HFF-Myc (cell line): ENCODE results near the gene NRG2.

Experiments
- DNase-seq: peaks from one replicate; pipeline ENCODE4 v3.0.0-alpha.2; 2011; ENCODE audit warnings: low read depth; ENCODE audit errors: extremely low read depth
- H3K4me3 ChIP-seq: replicated peaks from 2 replicates; pipeline ENCODE4 v1.5.1; 2011; ENCODE audit warnings: low read depth, mild to moderate bottlenecking, control low read depth, low read length
- TF ChIP-seq, protein P1 (sequence below): IDR thresholded peaks from 2 replicates; pipeline ENCODE4 v1.5.1; 2012; ENCODE audit warnings: mild to moderate bottlenecking, low read depth, low read length, control low read depth; ENCODE audit errors: missing control alignments

The NRG2 gene

DNA sequence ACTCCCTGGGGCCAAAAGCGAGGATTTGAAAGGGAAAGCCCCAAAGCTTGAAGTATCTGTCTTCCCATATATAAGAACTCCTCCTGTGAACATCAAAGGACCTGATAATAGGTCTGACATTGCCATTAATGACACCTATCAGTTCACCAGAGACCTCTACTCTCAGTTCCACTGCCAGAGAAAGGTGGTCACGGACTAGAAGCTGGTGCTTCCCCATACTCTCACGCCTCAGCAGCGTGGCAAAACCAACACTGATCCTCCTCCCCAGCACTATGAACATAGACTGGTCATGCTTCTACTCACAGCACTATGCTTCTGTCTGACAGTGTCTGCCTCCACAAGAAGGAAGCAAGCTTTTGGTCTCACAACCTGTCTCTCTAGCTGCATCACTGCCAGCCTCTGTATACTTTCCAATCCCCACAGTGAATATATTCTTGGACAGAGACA is 37.9 kb downstream of the NRG2 start:
- TF ChIP-seq, protein P1, sequence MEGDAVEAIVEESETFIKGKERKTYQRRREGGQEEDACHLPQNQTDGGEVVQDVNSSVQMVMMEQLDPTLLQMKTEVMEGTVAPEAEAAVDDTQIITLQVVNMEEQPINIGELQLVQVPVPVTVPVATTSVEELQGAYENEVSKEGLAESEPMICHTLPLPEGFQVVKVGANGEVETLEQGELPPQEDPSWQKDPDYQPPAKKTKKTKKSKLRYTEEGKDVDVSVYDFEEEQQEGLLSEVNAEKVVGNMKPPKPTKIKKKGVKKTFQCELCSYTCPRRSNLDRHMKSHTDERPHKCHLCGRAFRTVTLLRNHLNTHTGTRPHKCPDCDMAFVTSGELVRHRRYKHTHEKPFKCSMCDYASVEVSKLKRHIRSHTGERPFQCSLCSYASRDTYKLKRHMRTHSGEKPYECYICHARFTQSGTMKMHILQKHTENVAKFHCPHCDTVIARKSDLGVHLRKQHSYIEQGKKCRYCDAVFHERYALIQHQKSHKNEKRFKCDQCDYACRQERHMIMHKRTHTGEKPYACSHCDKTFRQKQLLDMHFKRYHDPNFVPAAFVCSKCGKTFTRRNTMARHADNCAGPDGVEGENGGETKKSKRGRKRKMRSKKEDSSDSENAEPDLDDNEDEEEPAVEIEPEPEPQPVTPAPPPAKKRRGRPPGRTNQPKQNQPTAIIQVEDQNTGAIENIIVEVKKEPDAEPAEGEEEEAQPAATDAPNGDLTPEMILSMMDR: no peak
- DNase-seq: no peak
- no peak overlapping the region for H3K4me3 ChIP-seq

DNA sequence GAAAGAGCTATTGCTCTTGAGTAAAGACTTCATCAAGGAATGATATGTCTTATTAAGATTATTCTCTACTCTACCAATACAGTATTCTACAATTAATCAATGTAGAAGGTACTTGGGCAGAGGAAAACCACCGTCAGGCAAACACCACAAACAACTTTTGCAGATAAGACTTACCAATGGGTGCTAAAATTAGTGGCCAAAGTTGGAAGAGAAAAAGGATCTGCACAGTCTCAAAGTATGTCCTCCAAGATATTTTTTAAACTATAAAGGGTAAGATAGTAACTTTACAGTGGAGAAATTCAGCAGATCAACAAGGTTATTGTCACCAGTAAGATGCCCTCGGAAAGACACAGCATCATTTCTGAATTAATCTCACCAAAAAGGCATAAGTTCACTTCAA is 38.9 kb downstream of the NRG2 start:
- TF ChIP-seq, protein P1: no peak
- no peak overlapping the region for H3K4me3 ChIP-seq
- no peak for DNase-seq

- TF ChIP-seq, protein P1: no peak
- no peak overlapping the region for H3K4me3 ChIP-seq
- no peak for DNase-seq
Observed at GRCh38 chr5:140003519-140003918, 39.6 kb downstream of the NRG2 start.

DNA sequence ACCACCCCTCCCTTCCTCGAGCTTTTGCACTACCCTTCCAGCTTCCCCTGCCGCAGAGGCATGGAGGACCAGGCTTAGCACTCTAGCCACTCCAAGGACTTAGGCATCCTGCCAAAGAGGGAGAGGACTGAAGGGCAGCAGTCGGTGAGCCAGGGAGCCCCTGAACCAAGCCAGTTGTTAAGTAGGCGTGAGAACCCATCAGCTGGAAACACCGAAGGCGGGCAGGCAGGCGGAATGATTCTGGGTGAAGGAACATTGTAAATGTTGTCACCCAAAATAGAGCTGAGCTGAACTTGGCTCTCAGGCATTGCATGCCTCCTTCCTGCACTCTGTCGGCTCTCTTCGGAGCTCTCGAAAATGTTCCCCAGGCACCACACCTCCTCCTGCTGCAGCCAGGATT is 42.8 kb downstream of the NRG2 start:
- H3K4me3 ChIP-seq: no peak overlapping the region
- TF ChIP-seq, protein P1: no peak
- no peak for DNase-seq

DNA sequence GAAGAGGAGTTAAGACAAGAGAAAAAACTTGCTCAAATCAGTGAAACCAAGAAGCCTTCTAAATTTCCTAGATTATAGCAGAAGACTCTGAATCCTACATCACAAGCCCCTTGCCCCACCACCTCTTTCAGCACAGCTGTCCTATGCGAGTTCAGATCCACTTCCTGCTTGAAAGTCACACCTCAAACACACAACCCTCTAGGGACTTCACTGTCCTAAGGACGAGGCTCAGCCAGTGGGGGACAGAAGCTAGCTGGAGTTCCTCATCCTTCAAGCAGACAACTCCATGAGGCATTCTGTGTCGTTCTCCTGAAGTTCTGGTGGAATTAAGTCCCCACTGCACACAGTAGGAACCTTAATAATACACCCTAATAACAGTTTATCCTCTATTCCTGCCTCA is 44.3 kb downstream of the NRG2 start:
- no peak overlapping the region for H3K4me3 ChIP-seq
- TF ChIP-seq, protein P1: no peak
- DNase-seq: no peak

GRCh38 chr5:139997276-139997675 is 45.8 kb downstream of the NRG2 start:
- DNase-seq: no peak

DNA sequence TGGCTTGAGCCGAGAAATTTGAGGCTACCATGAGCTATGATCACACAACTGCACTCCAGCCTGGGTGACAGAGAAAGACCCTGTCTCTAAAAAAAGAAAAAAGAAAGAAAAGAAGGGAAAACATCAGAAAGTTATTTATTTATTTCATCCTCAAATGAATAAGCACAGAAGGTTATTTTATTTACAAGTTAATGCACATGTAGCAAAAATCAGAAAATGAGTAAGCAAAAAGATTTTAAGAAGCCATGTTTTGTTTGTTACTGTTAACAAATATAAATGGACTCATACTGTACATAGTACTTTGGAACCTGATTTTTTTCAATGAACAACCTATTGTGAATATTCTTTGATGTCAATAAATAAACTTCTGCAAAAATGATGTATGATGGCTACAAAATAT is 47.2 kb downstream of the NRG2 start:
- no peak for DNase-seq
- H3K4me3 ChIP-seq: no peak overlapping the region
- TF ChIP-seq, protein P1: no peak

More at GRCh38 chr5:139997276-139997675, 45.8 kb downstream of the NRG2 start:
- TF ChIP-seq, protein P1: no peak
- no peak overlapping the region for H3K4me3 ChIP-seq
